Kidney (tissue), 14 donors: ENCODE results near the gene WDR86. TPM values are rescaled to one million over a fixed set of nuclear protein-coding genes. Genes with fewer than 3 reads are reported as not detected.
A peak's percentile ranks its signal among the peaks of the same experiment; 100 is the strongest.

ENCODE experiments used
- DNase-seq, 5 donors: peaks; one replicate each; pipeline ENCODE4 v3.0.0-alpha.2; 2013 to 2020
- FAIRE-seq: peaks from 2 replicates; lab custom pipeline; 2012; peaks lifted over from hg19 to GRCh38; lab: Jason Lieb, UNC
- H3K27ac ChIP-seq, 2 donors: one replicate each; pipeline ENCODE4 v1.7.0; 2013; ENCODE audit warnings: low read depth in 2 of 2, low read length in 2 of 2, inconsistent platforms in 1 of 2
- H3K27me3 ChIP-seq: one replicate; pipeline ENCODE4 v1.7.1; 2013; ENCODE audit warnings: low read length, inconsistent platforms; ENCODE audit not compliant: control insufficient read depth, insufficient read depth
- H3K36me3 ChIP-seq, 3 donors: one replicate each; pipeline versions ENCODE4 v1.7.0 to v1.7.1; 2013; ENCODE audit warnings: low read length in 3 of 3, control low read depth in 1 of 3, inconsistent platforms in 1 of 3; ENCODE audit not compliant: insufficient read depth in 3 of 3, control insufficient read depth in 2 of 3
- H3K4me1 ChIP-seq, 3 donors: one replicate each; pipeline versions ENCODE4 v1.7.0 to v1.7.1; 2013; ENCODE audit warnings: low read length in 3 of 3, inconsistent platforms in 1 of 3, low read depth in 1 of 3; ENCODE audit not compliant: control insufficient read depth in 2 of 3, insufficient read depth in 2 of 3
- H3K4me3 ChIP-seq, 3 donors: one replicate each; pipeline versions ENCODE4 v1.7.0 to v1.8.1; 2013; ENCODE audit warnings: low read length in 3 of 3, control low read depth in 1 of 3, inconsistent platforms in 1 of 3
- H3K9ac ChIP-seq, 3 donors: one replicate each; pipeline versions ENCODE4 v1.7.0 to v1.7.1; 2013; ENCODE audit warnings: low read length in 3 of 3, control low read depth in 1 of 3, inconsistent platforms in 1 of 3
- H3K9me3 ChIP-seq, 3 donors: one replicate each; pipeline versions ENCODE4 v1.7.0 to v1.7.1; 2013; ENCODE audit warnings: low read length in 3 of 3, control low read depth in 1 of 3, inconsistent platforms in 1 of 3; ENCODE audit not compliant: control insufficient read depth in 2 of 3, insufficient read depth in 1 of 3
- intact Hi-C: fragments of 100-400 bp; cut with DNase I; formaldehyde crosslinking; loops from one replicate; pipeline ENCODE4 v1.11.1; 2022
- polyA plus RNA-seq: library from polyadenylated mRNA; stranded (reverse); fragments of 350-450 nt; fragmentation: Illumina TruSeq; extraction: RNeasy Lipid Tissue Mini Kit (QIAGEN cat#74804); gene quantifications from one replicate; pipeline ENCODE4 v1.2.3, GENCODE V29; 2014; ENCODE audit warnings: low read depth, low replicate concordance; ENCODE audit not compliant: insufficient read depth
- total RNA-seq: library from RNA; stranded (reverse); fragmentation: NEBNext Ultra II Directional; extraction: Animal tissue kit (Norgen Biotek cat#: 25700); gene quantifications from one replicate; pipeline ENCODE4 v1.2.1, GENCODE V29; 2021
- TF ChIP-seq, protein P1 (sequence below): IDR thresholded peaks from 3 replicates; pipeline ENCODE4 v1.5.1; 2012; ENCODE audit warnings: mild to moderate bottlenecking, moderate library complexity, borderline replicate concordance; ENCODE audit not compliant: insufficient read depth; ENCODE audit errors: extremely low read depth
- donor health status: control.
- donor health status: control.
- donor health status: control.
- donor health status: control.
- donor health status: control.
- donor health status: DM: yes; HTN: yes; CAD: no.
- donor health status: Normal renal cell carcinoma (clear cell type).

Gene WDR86
- total and polyA plus RNA-seq, 2 donors from 2014 or later, result 1.8 to 5.9 TPM

DNA sequence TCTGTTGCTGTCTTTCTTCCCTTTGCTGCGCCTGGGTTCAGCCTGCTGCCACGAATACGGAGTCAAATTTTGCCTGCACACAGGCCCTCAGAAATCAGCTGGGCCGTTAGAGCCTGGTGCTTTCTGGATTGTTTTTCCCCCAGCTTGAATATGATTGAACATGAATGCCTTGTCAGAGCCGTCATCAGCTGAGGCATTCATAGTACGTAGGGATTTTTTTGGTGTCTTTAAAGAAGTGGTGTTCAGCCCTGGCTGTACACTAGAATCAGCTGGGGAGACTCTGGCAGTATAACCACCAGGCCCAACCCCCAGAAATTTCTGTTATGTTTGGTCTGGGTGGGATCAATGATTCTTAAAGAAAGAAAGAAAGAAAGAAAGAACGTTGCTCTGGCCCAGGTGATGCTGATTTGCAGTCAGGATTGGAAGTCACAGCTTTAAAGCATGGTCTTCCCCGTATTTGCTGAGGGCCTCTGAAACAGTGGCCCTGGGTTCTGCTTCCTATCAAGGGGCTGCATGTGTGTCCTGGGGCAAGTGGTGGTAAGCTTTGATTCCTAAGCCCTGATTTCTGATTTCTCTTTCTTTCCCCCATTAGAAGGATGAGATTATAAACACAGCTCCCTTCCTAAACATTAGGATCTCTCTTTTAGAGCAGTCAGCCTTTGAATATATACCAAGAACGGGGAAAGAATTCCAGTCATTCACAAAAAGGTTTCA is 43.5 kb downstream of the WDR86 start:
- Histone ChIP-seq H3K36me3 (peaks cover 4 to 22% (median 11%) of the 10 kb centered on the region in 3 donors), H3K4me3 (no peak overlapping the region), H3K9me3 (no peaks in the 10 kb centered on the region), H3K9ac (no peak overlapping the region), H3K27ac (peak overlapping the region in 1 of 2 donors; percentile 44), H3K4me1 (peaks cover 0 to 4% (median 0%) of the 10 kb centered on the region in 3 donors), H3K27me3 (no peaks in the 10 kb centered on the region)
- FAIRE-seq (no peak), DNase-seq (no peak)
- intact Hi-C loops, result no loop called here
- TF ChIP-seq, protein P1, sequence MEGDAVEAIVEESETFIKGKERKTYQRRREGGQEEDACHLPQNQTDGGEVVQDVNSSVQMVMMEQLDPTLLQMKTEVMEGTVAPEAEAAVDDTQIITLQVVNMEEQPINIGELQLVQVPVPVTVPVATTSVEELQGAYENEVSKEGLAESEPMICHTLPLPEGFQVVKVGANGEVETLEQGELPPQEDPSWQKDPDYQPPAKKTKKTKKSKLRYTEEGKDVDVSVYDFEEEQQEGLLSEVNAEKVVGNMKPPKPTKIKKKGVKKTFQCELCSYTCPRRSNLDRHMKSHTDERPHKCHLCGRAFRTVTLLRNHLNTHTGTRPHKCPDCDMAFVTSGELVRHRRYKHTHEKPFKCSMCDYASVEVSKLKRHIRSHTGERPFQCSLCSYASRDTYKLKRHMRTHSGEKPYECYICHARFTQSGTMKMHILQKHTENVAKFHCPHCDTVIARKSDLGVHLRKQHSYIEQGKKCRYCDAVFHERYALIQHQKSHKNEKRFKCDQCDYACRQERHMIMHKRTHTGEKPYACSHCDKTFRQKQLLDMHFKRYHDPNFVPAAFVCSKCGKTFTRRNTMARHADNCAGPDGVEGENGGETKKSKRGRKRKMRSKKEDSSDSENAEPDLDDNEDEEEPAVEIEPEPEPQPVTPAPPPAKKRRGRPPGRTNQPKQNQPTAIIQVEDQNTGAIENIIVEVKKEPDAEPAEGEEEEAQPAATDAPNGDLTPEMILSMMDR, result no peak

DNA sequence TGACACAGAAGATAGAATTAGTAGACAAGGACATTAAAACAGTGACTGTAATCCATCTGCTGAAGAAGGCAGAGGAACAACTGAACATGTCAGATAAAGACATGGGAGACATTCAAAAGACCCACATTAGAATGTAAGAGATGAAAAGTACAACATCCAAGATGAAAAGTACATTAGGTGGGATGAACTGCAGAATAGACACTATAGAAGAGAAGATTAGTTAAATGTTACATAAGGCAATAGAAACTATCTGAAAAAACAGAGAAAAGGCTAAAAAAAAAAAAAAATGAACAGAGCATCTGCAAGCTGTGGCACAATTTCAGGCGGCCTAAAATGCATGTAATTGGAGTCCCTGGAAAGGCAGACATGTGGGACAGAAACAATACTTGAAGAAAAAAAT is 46.7 kb downstream of the WDR86 start:
- FAIRE-seq, result no peak
- H3K9ac ChIP-seq, result no peak overlapping the region
- no peak overlapping the region for H3K4me3 ChIP-seq
- H3K4me1 ChIP-seq, result peaks cover 0 to 2% (median 0%) of the 10 kb centered on the region in 3 donors
- H3K36me3 ChIP-seq, result peaks cover 10 to 28% (median 22%) of the 10 kb centered on the region in 3 donors
- TF ChIP-seq, protein P1, result no peak
- no peak overlapping the region for H3K27ac ChIP-seq
- intact Hi-C loops, result no loop called here
- no peak for DNase-seq
- H3K27me3 ChIP-seq, result no peaks in the 10 kb centered on the region
- H3K9me3 ChIP-seq, result no peaks in the 10 kb centered on the region

DNA sequence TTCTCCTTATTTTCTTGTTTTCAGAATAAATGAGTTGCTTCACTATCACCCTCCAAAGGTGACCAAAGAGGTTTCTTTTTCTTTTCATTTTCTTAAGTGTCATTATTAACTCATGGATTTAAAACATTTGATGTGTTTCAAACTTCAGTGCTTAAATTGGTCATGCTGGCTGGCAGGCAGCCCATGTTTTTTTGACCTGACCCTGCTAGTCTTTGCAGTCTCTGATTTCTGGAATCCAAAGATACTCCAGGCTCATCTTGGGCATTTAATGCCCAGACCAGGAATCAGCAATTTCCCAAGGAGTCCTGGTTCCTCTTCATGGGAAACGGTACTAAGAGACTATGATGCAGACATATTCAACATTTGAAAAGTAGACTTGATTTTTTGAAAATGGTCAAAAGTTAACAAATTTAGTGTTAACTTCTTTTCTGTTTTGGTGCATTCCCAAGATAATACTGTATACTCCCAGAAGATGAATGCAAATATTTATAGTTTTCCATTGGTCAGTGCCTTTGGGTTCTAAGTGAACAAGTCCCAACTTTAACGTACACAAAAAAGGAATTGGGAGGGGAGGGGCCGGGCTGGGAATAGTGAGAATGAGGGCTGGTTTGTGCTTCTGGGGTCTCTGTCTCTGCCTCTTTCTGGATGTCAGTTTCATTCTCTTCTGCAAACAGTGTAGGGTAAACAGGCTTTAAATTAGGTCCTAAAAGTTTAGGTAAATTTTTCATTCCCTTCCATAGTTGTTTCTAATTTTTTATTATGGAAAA is 48.5 kb downstream of the WDR86 start:
- Histone ChIP-seq H3K9ac (no peak overlapping the region), H3K9me3 (no peaks in the 10 kb centered on the region), H3K4me3 (no peak overlapping the region), H3K27ac (no peak overlapping the region), H3K4me1 (no peaks in the 10 kb centered on the region), H3K36me3 (peaks cover 10 to 33% (median 23%) of the 10 kb centered on the region in 3 donors), H3K27me3 (no peaks in the 10 kb centered on the region)
- TF ChIP-seq, protein P1, result no peak
- DNase-seq (no peak), FAIRE-seq (no peak)
- intact Hi-C loops, result no loop called here
